Measurements from ENCODE around the gene C3orf22.

DNA sequence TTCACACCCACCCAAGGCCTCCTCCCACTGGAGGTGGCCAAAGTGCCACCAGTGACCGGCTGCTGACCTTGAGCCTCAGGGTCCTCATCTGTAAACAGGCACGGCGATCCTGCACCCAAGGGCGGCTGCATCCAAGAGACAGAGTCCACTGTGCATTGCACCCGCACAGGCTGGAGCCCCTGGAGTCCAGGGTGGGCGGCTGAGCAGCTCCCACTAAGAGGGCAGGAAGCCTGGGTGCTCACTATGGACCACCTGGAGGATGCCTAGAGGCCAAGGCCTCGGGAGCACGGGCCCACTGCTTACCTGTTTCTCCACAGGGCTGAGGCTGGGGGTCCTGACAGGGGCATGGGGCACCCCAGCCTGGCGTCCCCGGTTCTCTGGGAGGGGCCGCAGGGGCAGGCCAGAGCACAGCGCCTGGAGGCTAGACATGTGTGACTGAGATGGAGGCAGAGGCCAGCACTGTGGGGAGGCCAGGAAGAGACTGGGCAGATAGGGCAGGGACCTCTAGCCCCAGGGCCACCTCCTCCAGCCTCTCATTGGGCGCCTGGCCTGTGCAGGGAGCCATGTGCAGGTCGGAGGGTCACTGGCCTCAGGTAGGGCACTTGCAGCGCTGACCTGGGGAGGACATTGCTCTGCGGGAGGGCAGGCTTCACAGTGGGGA, 41.3 kb downstream of the C3orf22 start, which contains the start of gene UROC1:
- TF ChIP-seq CTCF (conservative IDR thresholded peaks at IDR 0.05) (no peak), EZH2 (IDR thresholded peaks at IDR 0.05; ENCODE audit: low read depth) (no peak)
